HepG2 (cell line): ENCODE data around the gene ARHGAP15. TPM values are rescaled to one million over a fixed set of nuclear protein-coding genes. Genes with fewer than 3 reads are reported as not detected.

ENCODE experiments used
- ATAC-seq: fragments of 200-7000 bp; cut with Tn5 transposase; 3 replicates; pipeline ENCODE4 v1.9.1; 2020; ENCODE audit warnings: mild to moderate bottlenecking, moderate library complexity
- BruUV-seq: library from RNA; stranded (reverse); fragments of 400-500 nt; replicated peaks from 2 replicates; lab custom pipeline; 2021; lab: Mats Ljungman, UMichigan
- CTCF ChIA-PET: fragments of 300-600 bp; formaldehyde crosslinking; extraction: SDS; loops from one replicate; lab custom pipeline; 2021; ENCODE audit warnings: low total read pairs, inconsistent platforms, low intra/inter-chr PET ratio; lab: Yijun Ruan, JAX
- POLR2A ChIA-PET: fragments of 350-600 bp; sonication (Branson Sonifier 250); formaldehyde crosslinking; loops from one replicate; lab custom pipeline; 2020; ENCODE audit warnings: antibody characterized with exemption, inconsistent platforms; lab: Yijun Ruan, JAX
- DNase-seq: peaks from one replicate; pipeline ENCODE4 v3.0.0-alpha.2; 2015; ENCODE audit warnings: low spot score
- FAIRE-seq: peaks from 3 replicates; lab custom pipeline; 2011; peaks lifted over from hg19 to GRCh38; lab: Jason Lieb, UNC
- H2AFZ ChIP-seq: one replicate; pipeline ENCODE4 v1.6.1; 2011; ENCODE audit warnings: low read length, inconsistent platforms
- H3K27ac ChIP-seq: fragments of 300-600 bp; 3 replicates; pipeline ENCODE4 v1.8.0; 2011; ENCODE audit warnings: mixed run types, mild to moderate bottlenecking, mixed read lengths, low read length, inconsistent platforms; ENCODE audit not compliant: insufficient read depth; ENCODE audit errors: extremely low read length
- H3K27me3 ChIP-seq, 2 experiments: fragments of 200-600 bp in 1 of 2; 2 replicates in 1 of 2; 3 replicates in 1 of 2; pipeline versions ENCODE4 v1.6.0 to v1.8.0; 2011; ENCODE audit warnings: low read length in 2 of 2, mild to moderate bottlenecking in 2 of 2, moderate library complexity in 2 of 2, inconsistent platforms in 1 of 2; ENCODE audit not compliant: insufficient read depth in 2 of 2, control insufficient read depth in 1 of 2
- H3K36me3 ChIP-seq, 2 experiments: fragments of 200-600 bp in 1 of 2; replicated peaks in 1 of 2; 2 replicates in 1 of 2; 3 replicates in 1 of 2; pipeline versions ENCODE4 v1.5.1 to v1.8.0; 2011; ENCODE audit warnings: low read length in 2 of 2, inconsistent platforms in 1 of 2; ENCODE audit not compliant: insufficient read depth in 2 of 2, control insufficient read depth in 1 of 2
- H3K4me1 ChIP-seq: 2 replicates; pipeline ENCODE4 v1.5.1; 2012; ENCODE audit warnings: low read length, inconsistent platforms; ENCODE audit not compliant: insufficient read depth
- H3K4me2 ChIP-seq: 2 replicates; pipeline ENCODE4 v1.6.0; 2011; ENCODE audit warnings: low read depth, low read length, inconsistent platforms
- H3K4me3 ChIP-seq, 3 experiments: fragments of 200-600 bp in 1 of 3; sonication (generic), shearing (Covaris generic) in 1 of 3; replicated peaks in 1 of 3; 2 replicates each; pipeline ENCODE4 v1.5.1; 2011 to 2016; ENCODE audit warnings: low read length in 3 of 3, inconsistent platforms in 2 of 3, low read depth in 2 of 3, mild to moderate bottlenecking in 2 of 3, control low read depth in 1 of 3, mixed read lengths in 1 of 3; ENCODE audit not compliant: insufficient read depth in 1 of 3
- H3K79me2 ChIP-seq: one replicate; pipeline ENCODE4 v1.6.1; 2011; ENCODE audit warnings: low read length, inconsistent platforms; ENCODE audit not compliant: insufficient read depth
- H3K9ac ChIP-seq: 2 replicates; pipeline ENCODE4 v1.6.0; 2011; ENCODE audit warnings: mild to moderate bottlenecking, low read depth, low read length, inconsistent platforms; ENCODE audit not compliant: insufficient read depth
- H3K9me3 ChIP-seq: 2 replicates; pipeline ENCODE4 v1.5.1; 2012; ENCODE audit warnings: mild to moderate bottlenecking, low read length
- H4K20me1 ChIP-seq: 2 replicates; pipeline ENCODE4 v1.6.0; 2011; ENCODE audit warnings: inconsistent platforms, mild to moderate bottlenecking, low read length, moderate library complexity; ENCODE audit not compliant: insufficient read depth
- BRCA1 ChIP-seq: sonication (generic); formaldehyde crosslinking; IDR thresholded peaks from 2 replicates; pipeline ENCODE4 v1.4.0; 2020; ENCODE audit warnings: missing genetic modification reagents
- CHD4 ChIP-seq: fragments of 200-600 bp; sonication (generic); IDR thresholded peaks from 2 replicates; pipeline ENCODE4 v1.7.0; 2017; ENCODE audit warnings: mild to moderate bottlenecking, low read length, borderline replicate concordance
- ELF4 ChIP-seq: sonication (generic); formaldehyde crosslinking; IDR thresholded peaks from 2 replicates; pipeline ENCODE4 v1.5.0; 2020; ENCODE audit warnings: missing genetic modification reagents, mild to moderate bottlenecking, moderate library complexity, borderline replicate concordance
- FOXA3 ChIP-seq: IDR thresholded peaks from 2 replicates; pipeline ENCODE4 v1.6.1; 2016; ENCODE audit warnings: missing genetic modification reagents, missing compliant biosample characterization
- PRPF4 ChIP-seq: fragments of 200-400 bp; formaldehyde crosslinking; IDR thresholded peaks from 2 replicates; pipeline ENCODE4 v1.6.1; 2016; ENCODE audit warnings: low read length, low read depth; ENCODE audit not compliant: poor library complexity, severe bottlenecking
- SMAD1 ChIP-seq: sonication (generic); formaldehyde crosslinking; IDR thresholded peaks from 2 replicates; pipeline ENCODE4 v1.4.0; 2020; ENCODE audit warnings: missing genetic modification reagents, low read depth, mild to moderate bottlenecking, borderline replicate concordance
- TBX2 ChIP-seq: sonication (generic); formaldehyde crosslinking; IDR thresholded peaks from 2 replicates; pipeline ENCODE4 v1.5.0; 2020; ENCODE audit warnings: missing genetic modification reagents, mild to moderate bottlenecking, borderline replicate concordance
- ZNF33A ChIP-seq: sonication (generic); formaldehyde crosslinking; IDR thresholded peaks from 2 replicates; pipeline ENCODE4 v1.5.1; 2020; ENCODE audit warnings: missing genetic modification reagents, mild to moderate bottlenecking, moderate library complexity, borderline replicate concordance
- ZNF709 ChIP-seq: sonication (generic); formaldehyde crosslinking; IDR thresholded peaks from 2 replicates; pipeline ENCODE4 v1.5.0; 2020; ENCODE audit warnings: mild to moderate bottlenecking, missing genetic modification reagents
- ZSCAN12 ChIP-seq: sonication (generic); formaldehyde crosslinking; IDR thresholded peaks from 2 replicates; pipeline ENCODE4 v1.9.0; 2021; ENCODE audit warnings: mild to moderate bottlenecking, missing genetic modification reagents
- WGBS: methylation state at CpG from one replicate; pipeline ENCODE4 v1.1.6; 2017; ENCODE audit warnings: low lambda C conversion rate; 5-methylcytosine and 5-hydroxymethylcytosine counted together
- in situ Hi-C: cut with HindIII; loops from 2 replicates; pipeline ENCODE4 v1.10.0; 2017; ENCODE audit warnings: low pct_unique_long_range_greater_than_20kb; ENCODE audit not compliant: extremely low pct_ligation_motif_present
- intact Hi-C: fragments of 100-400 bp; cut with micrococcal nuclease; formaldehyde crosslinking; loops from one replicate; pipeline ENCODE4 v1.10.0; 2022; ENCODE audit not compliant: unreplicated experiment
- polyA plus RNA-seq, 8 experiments: library from polyadenylated mRNA; depleted of rRNA in 3 of 8; stranded (reverse) in 7 of 8; unstranded in 1 of 8; fragments of >200 nt; fragmentation: Illumina TruSeq in 4 of 8; extraction: Trizol in 4 of 8; gene quantifications; 2 replicates each; pipeline versions ENCODE4 v1.2.1 to v1.2.3, GENCODE V29; 2011 to 2016; ENCODE audit warnings: low read depth in 4 of 8, missing spikeins in 1 of 8, mixed read lengths in 1 of 8; ENCODE audit not compliant: insufficient read depth in 1 of 8
- total RNA-seq, 5 experiments: library from RNA; depleted of rRNA; stranded (reverse); fragments of >200 nt; fragmentation: Illumina TruSeq; extraction: Trizol; gene quantifications; 2 replicates each; pipeline ENCODE4 v1.2.3, GENCODE V29; 2016; ENCODE audit warnings: low read depth in 1 of 5
- TF ChIP-seq, protein P1 (sequence below): sonication (generic); formaldehyde crosslinking; IDR thresholded peaks from 2 replicates; pipeline ENCODE4 v1.8.1; 2023; ENCODE audit warnings: mild to moderate bottlenecking, inconsistent platforms, moderate library complexity, missing genetic modification reagents, borderline replicate concordance

Gene ARHGAP15
- total and polyA plus RNA-seq, 2 of the 13 experiments (the other 11 are each of a cell fraction or from before 2014, with no cell fraction given), result 0.04 TPM; not detected in 1

DNA sequence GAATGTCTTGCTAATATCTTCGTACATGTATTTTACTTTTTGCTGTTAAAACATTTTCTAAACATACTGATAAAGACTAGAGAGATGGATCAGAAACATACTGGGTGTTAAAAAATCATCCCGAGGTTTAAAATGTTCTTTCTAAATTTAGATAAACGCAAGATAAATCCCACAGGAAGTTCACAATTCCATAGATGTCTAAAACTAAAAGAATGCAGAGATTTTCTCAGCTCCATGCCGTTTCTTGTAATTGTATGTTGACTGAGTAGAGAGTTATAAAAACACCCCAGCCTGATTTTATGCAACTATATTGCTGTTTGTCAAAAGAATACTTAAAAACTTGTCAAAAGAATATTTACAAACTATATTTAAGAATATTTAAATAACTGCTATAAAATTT is 455.7 kb downstream of the ARHGAP15 start:
- 0% methylated on average over 4 of the region's 4 CpGs for WGBS
- FAIRE-seq (no peak), DNase-seq (no peak), ATAC-seq (no peak)
- H3K4me2 ChIP-seq, result no peak overlapping the region
- H3K27me3 ChIP-seq, result no peaks in the 10 kb centered on the region
- H3K27ac ChIP-seq, result no peak overlapping the region
- no peak overlapping the region for H2AFZ ChIP-seq
- ChIA-PET CTCF (no interaction called here), POLR2A (no interaction called here)
- no peaks in the 10 kb centered on the region for H3K79me2 ChIP-seq
- H4K20me1 ChIP-seq, result no peaks in the 10 kb centered on the region
- BruUV-seq, result no TSS peak
- in situ Hi-C loops (no loop called here), intact Hi-C loops (no loop called here)
- TF ChIP-seq BRCA1 (CRISPR knock-in tag), result no peak
- no peak for TF ChIP-seq ZSCAN12 (CRISPR knock-in tag)
- TF ChIP-seq TBX2, result no peak
- TF ChIP-seq SMAD1 (CRISPR knock-in tag), result no peak
- TF ChIP-seq FOXA3, result no peak
- TF ChIP-seq ELF4 (CRISPR knock-in tag), result no peak
- TF ChIP-seq, protein P1, sequence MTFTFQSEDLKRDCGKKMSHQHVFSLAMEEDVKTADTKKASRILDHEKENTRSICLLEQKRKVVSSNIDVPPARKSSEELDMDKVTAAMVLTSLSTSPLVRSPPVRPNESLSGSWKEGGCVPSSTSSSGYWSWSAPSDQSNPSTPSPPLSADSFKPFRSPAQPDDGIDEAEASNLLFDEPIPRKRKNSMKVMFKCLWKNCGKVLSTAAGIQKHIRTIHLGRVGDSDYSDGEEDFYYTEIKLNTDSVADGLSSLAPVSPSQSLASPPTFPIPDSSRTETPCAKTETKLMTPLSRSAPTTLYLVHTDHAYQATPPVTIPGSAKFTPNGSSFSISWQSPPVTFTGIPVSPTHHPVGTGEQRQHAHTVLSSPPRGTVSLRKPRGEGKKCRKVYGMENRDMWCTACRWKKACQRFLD (CRISPR knock-in tag), result no peak
- TF ChIP-seq PRPF4, result no peak
- no peak for TF ChIP-seq ZNF709 (CRISPR knock-in tag)
- no peak for TF ChIP-seq ZNF33A (CRISPR knock-in tag)
- no peak for TF ChIP-seq CHD4
- no peak overlapping the region for H3K4me3 ChIP-seq
- no peaks in the 10 kb centered on the region for H3K36me3 ChIP-seq
- H3K9me3 ChIP-seq, result no peaks in the 10 kb centered on the region
- H3K9ac ChIP-seq, result no peak overlapping the region
- H3K4me1 ChIP-seq, result no peaks in the 10 kb centered on the region
